ENCODE data around the gene IPCEF1. TPM values are rescaled to one million over a fixed set of nuclear protein-coding genes. Genes with fewer than 3 reads are reported as not detected.
"Not testable (repeated sequence)": the region's sequence is repeated elsewhere in the genome, so short reads cannot be mapped to it uniquely, and the experiment has no call there.

The IPCEF1 gene
- total RNA-seq, 1 donor from 2014 or later: 0.61 TPM

- no peaks in the 10 kb centered on the region for H3K4me1 Mint-ChIP-seq (ENCODE audit: low read depth, unreplicated experiment)
- no peaks in the 10 kb centered on the region for H3K9me3 Mint-ChIP-seq (ENCODE audit: unreplicated experiment)
- DNase-seq: no peak
- no peak overlapping the region for H3K4me3 Mint-ChIP-seq (ENCODE audit: unreplicated experiment)
- H3K27ac Mint-ChIP-seq (ENCODE audit: unreplicated experiment): no peak overlapping the region
- peaks cover 2% of the 10 kb centered on the region for H3K27me3 Mint-ChIP-seq (ENCODE audit: unreplicated experiment)
- H3K36me3 Mint-ChIP-seq (ENCODE audit: unreplicated experiment): no peaks in the 10 kb centered on the region
- no peak for TF ChIP-seq CTCF (IDR thresholded peaks at IDR 0.05; ENCODE audit: partially characterized antibody, unreplicated experiment)
Observed at GRCh38 chr6:154331750-154332149, 24.9 kb downstream of the IPCEF1 start.

- no peak overlapping the region for H3K4me3 Mint-ChIP-seq (ENCODE audit: unreplicated experiment)
- no peak overlapping the region for H3K27ac Mint-ChIP-seq (ENCODE audit: unreplicated experiment)
Observed at GRCh38 chr6:154329350-154330170, 27.0 kb downstream of the IPCEF1 start.

GRCh38 chr6:154327313-154327712, 29.3 kb downstream of the IPCEF1 start:
- H3K36me3 Mint-ChIP-seq (ENCODE audit: unreplicated experiment); H3K9me3 Mint-ChIP-seq (ENCODE audit: unreplicated experiment); H3K27ac Mint-ChIP-seq (ENCODE audit: unreplicated experiment); H3K27me3 Mint-ChIP-seq (ENCODE audit: unreplicated experiment); DNase-seq; H3K4me1 Mint-ChIP-seq (ENCODE audit: low read depth, unreplicated experiment); H3K4me3 Mint-ChIP-seq (ENCODE audit: unreplicated experiment): not testable (repeated sequence)

More at GRCh38 chr6:154329350-154330170, 27.0 kb downstream of the IPCEF1 start:
- Mint-ChIP-seq H3K9me3 (ENCODE audit: unreplicated experiment) (no peaks in the 10 kb centered on the region), H3K36me3 (ENCODE audit: unreplicated experiment) (no peaks in the 10 kb centered on the region), H3K27me3 (ENCODE audit: unreplicated experiment) (peaks cover 2% of the 10 kb centered on the region), H3K4me1 (ENCODE audit: low read depth, unreplicated experiment) (no peaks in the 10 kb centered on the region)
- no peak for TF ChIP-seq CTCF (IDR thresholded peaks at IDR 0.05; ENCODE audit: partially characterized antibody, unreplicated experiment)
- DNase-seq: no peak

GRCh38 chr6:154325142-154325541, 31.5 kb downstream of the IPCEF1 start:
- no peaks in the 10 kb centered on the region for H3K9me3 Mint-ChIP-seq (ENCODE audit: unreplicated experiment)
- H3K4me1 Mint-ChIP-seq (ENCODE audit: low read depth, unreplicated experiment): no peaks in the 10 kb centered on the region
- no peak overlapping the region for H3K27ac Mint-ChIP-seq (ENCODE audit: unreplicated experiment)
- H3K36me3 Mint-ChIP-seq (ENCODE audit: unreplicated experiment): no peaks in the 10 kb centered on the region
- DNase-seq: no peak
- no peak for TF ChIP-seq CTCF (IDR thresholded peaks at IDR 0.05; ENCODE audit: partially characterized antibody, unreplicated experiment)
- H3K4me3 Mint-ChIP-seq (ENCODE audit: unreplicated experiment): no peak overlapping the region
- peaks cover 2% of the 10 kb centered on the region for H3K27me3 Mint-ChIP-seq (ENCODE audit: unreplicated experiment)

GRCh38 chr6:154320181-154320580, 36.4 kb downstream of the IPCEF1 start:
- TF ChIP-seq CTCF (IDR thresholded peaks at IDR 0.05; ENCODE audit: partially characterized antibody, unreplicated experiment): no peak
- no peak overlapping the region for H3K4me3 Mint-ChIP-seq (ENCODE audit: unreplicated experiment)

More at GRCh38 chr6:154320181-154320580, 36.4 kb downstream of the IPCEF1 start:
- no peak for DNase-seq
- Mint-ChIP-seq H3K36me3 (ENCODE audit: unreplicated experiment) (no peaks in the 10 kb centered on the region), H3K4me1 (ENCODE audit: low read depth, unreplicated experiment) (no peaks in the 10 kb centered on the region), H3K27me3 (ENCODE audit: unreplicated experiment) (no peaks in the 10 kb centered on the region), H3K27ac (ENCODE audit: unreplicated experiment) (no peak overlapping the region), H3K9me3 (ENCODE audit: unreplicated experiment) (no peaks in the 10 kb centered on the region)

All from glutamatergic neuron (in vitro differentiated cells).